ENCODE measurements around the gene SMIM10L1. TPM values are rescaled to one million over a fixed set of nuclear protein-coding genes. Genes with fewer than 3 reads are reported as not detected.

Gene SMIM10L1
- total RNA-seq, 3 donors from 2014 or later, result 6.4 to 6.6 (median 6.4) TPM

- Histone ChIP-seq H3K9me3 (no peaks in the 10 kb centered on the region), H3K4me3 (no peak overlapping the region), H3K36me3 (no peaks in the 10 kb centered on the region), H3K27ac (no peak overlapping the region), H3K4me1 (no peaks in the 10 kb centered on the region), H3K27me3 (no peaks in the 10 kb centered on the region)
- TF ChIP-seq POLR2AphosphoS5 (IDR thresholded peaks at IDR 0.05), result no peak
- TF ChIP-seq CTCF (IDR thresholded peaks at IDR 0.05), result no peak
- TF ChIP-seq POLR2A (IDR thresholded peaks at IDR 0.05), result no peak
- intact Hi-C loops (cut with DNase I; ENCODE audit: low total_unique reads), result no loop called here
- DNase-seq (ENCODE audit: low spot score in 2 of 2), result no peak
Observed at GRCh38 chr12:11164384-11164783, 6.6 kb upstream of the SMIM10L1 start.

GRCh38 chr12:11166300-11166699 is 4.7 kb upstream of the SMIM10L1 start:
- Histone ChIP-seq H3K4me3 (no peak overlapping the region), H3K9me3 (no peaks in the 10 kb centered on the region), H3K27me3 (no peaks in the 10 kb centered on the region), H3K27ac (no peak overlapping the region), H3K4me1 (no peaks in the 10 kb centered on the region), H3K36me3 (no peaks in the 10 kb centered on the region)
- TF ChIP-seq CTCF (IDR thresholded peaks at IDR 0.05) (no peak), POLR2A (IDR thresholded peaks at IDR 0.05) (no peak), POLR2AphosphoS5 (IDR thresholded peaks at IDR 0.05) (no peak)
- DNase-seq (ENCODE audit: low spot score in 2 of 2), result no peak
- intact Hi-C loops (cut with DNase I; ENCODE audit: low total_unique reads), result no loop called here

GRCh38 chr12:11170810-11171144 is 217 bp upstream of the SMIM10L1 start:
- DNase-seq (ENCODE audit: low spot score in 2 of 2), result no peak
- Histone ChIP-seq H3K4me3 (peak overlapping the region; percentile 70 to 98 (median 83)), H3K9me3 (no peaks in the 10 kb centered on the region), H3K4me1 (peaks cover 0 to 3% of the 10 kb centered on the region in 2 donors), H3K27me3 (no peaks in the 10 kb centered on the region), H3K27ac (peak overlapping the region; percentile 96), H3K36me3 (no peaks in the 10 kb centered on the region)
- TF ChIP-seq POLR2A (IDR thresholded peaks at IDR 0.05), result no peak
- TF ChIP-seq POLR2AphosphoS5 (IDR thresholded peaks at IDR 0.05), result no peak
- TF ChIP-seq CTCF (IDR thresholded peaks at IDR 0.05), result no peak
- intact Hi-C loops (cut with DNase I; ENCODE audit: low total_unique reads), result no loop called here

DNA sequence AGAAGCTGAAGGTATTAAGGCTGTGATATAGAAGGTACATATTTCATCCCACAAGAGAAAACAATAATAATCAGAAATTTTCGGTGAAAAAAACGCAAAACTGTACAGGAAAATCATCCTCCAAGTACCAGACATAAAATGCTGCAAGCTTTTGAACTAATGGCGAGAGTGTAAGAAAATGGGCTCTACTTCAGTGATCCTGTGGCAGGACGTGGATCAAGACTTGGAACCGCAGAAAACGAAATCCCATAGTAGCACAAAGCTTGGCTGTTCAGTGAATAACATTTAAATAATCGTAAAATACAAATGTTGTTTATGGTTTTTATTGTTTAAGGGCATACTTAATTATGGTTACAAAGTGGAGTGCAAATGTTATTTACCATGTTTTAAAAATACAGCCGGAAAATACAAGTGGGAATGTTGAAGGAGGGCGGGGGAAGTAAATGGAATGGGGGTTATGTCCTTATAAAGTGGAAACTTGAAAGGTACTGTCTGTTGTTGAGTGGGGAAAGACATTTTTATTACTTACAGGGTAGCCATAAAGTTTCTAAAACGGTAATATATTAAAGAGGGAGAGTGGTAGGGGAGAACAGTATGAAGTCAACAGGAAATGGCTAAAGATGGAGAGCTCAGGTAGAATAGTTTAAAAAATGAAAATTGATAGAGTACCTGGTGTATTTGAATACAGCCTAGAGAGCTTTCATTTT is 1.1 kb downstream of the SMIM10L1 start:
- DNase-seq (ENCODE audit: low spot score in 2 of 2), result no peak
- no peaks in the 10 kb centered on the region for H3K9me3 ChIP-seq
- H3K27ac ChIP-seq, result peak overlapping the region; percentile 22 to 96
- H3K4me3 ChIP-seq, result peak overlapping the region; percentile 70 to 98 (median 83)
- intact Hi-C loops (cut with DNase I; ENCODE audit: low total_unique reads), result no loop called here
- no peaks in the 10 kb centered on the region for H3K27me3 ChIP-seq
- H3K4me1 ChIP-seq, result peaks cover 0 to 3% of the 10 kb centered on the region in 2 donors
- TF ChIP-seq POLR2AphosphoS5 (IDR thresholded peaks at IDR 0.05), result no peak
- no peak for TF ChIP-seq POLR2A (IDR thresholded peaks at IDR 0.05)
- no peak for TF ChIP-seq CTCF (IDR thresholded peaks at IDR 0.05)
- no peaks in the 10 kb centered on the region for H3K36me3 ChIP-seq

DNA sequence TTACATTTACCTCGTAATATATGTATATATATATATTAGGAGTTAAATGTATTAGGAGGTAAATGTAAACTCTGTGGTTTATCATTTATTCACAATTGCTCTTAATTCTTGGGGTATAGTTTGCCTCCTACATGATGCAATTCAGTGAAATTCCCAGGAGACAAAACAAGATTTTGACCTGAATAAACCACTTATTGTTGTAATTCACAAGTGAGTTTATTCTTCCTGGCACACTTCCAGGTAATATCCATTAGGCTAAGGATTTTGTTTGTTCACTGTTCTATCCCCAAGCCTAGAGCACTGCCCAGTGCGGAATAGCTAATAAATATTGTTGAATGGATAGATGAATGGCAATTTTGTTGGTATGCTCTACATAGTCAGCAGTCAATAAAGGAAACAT is 3.0 kb downstream of the SMIM10L1 start:
- Histone ChIP-seq H3K9me3 (no peaks in the 10 kb centered on the region), H3K4me3 (no peak overlapping the region), H3K4me1 (peaks cover 0 to 3% of the 10 kb centered on the region in 2 donors), H3K36me3 (no peaks in the 10 kb centered on the region), H3K27me3 (no peaks in the 10 kb centered on the region), H3K27ac (no peak overlapping the region)
- intact Hi-C loops (cut with DNase I; ENCODE audit: low total_unique reads), result no loop called here
- DNase-seq (ENCODE audit: low spot score in 2 of 2), result no peak
- TF ChIP-seq POLR2A (IDR thresholded peaks at IDR 0.05), result no peak
- TF ChIP-seq CTCF (IDR thresholded peaks at IDR 0.05), result no peak
- TF ChIP-seq POLR2AphosphoS5 (IDR thresholded peaks at IDR 0.05), result no peak
